B cell (primary cell): ENCODE results near the gene DNAJC16. TPM values are rescaled to one million over a fixed set of nuclear protein-coding genes. Genes with fewer than 3 reads are reported as not detected.

ENCODE experiments used
- ATAC-seq: fragments of 200-7000 bp; cut with Tn5 transposase; one replicate; pipeline ENCODE4 v1.10.0; 2021; ENCODE audit warnings: low read depth, mild to moderate bottlenecking, moderate number of reproducible peaks, moderate library complexity
- CTCF ChIA-PET: fragments of 350-600 bp; sonication (Branson Sonifier 250); formaldehyde crosslinking; loops from one replicate; lab custom pipeline; 2021; ENCODE audit warnings: antibody characterized with exemption, inconsistent platforms; lab: Charles Lee
- POLR2A ChIA-PET: fragments of 350-600 bp; sonication (Branson Sonifier 250); formaldehyde crosslinking; loops from one replicate; lab custom pipeline; 2021; ENCODE audit warnings: antibody characterized with exemption; lab: Charles Lee
- DNase-seq: peaks from one replicate; pipeline ENCODE4 v3.0.0; 2013
- H2AFZ ChIP-seq: 2 replicates; pipeline ENCODE4 v1.6.1; 2012; ENCODE audit warnings: mild to moderate bottlenecking, low read depth, low read length; ENCODE audit not compliant: insufficient read depth, poor library complexity, severe bottlenecking
- H3K27ac ChIP-seq, 2 donors: 1 replicate in 1 of 2; 2 replicates in 1 of 2; pipeline ENCODE4 v1.5.1; 2012 to 2013; ENCODE audit warnings: low read length in 2 of 2, mild to moderate bottlenecking in 2 of 2, moderate library complexity in 1 of 2
- H3K27me3 ChIP-seq, 4 experiments: fragments of 200-600 bp in 1 of 4; sonication (generic) in 1 of 4; replicated peaks in 1 of 4; 1 replicate in 2 of 4; 2 replicates in 2 of 4; pipeline versions ENCODE4 v1.6.1 to v1.7.0; 2013 to 2016; ENCODE audit warnings: low read length in 3 of 4, mild to moderate bottlenecking in 2 of 4, mixed read lengths in 1 of 4, moderate library complexity in 1 of 4; ENCODE audit not compliant: insufficient read depth in 4 of 4, control insufficient read depth in 3 of 4; ENCODE audit errors: control extremely low read depth in 1 of 4
- H3K36me3 ChIP-seq, 2 experiments: replicated peaks in 1 of 2; 1 replicate in 1 of 2; 2 replicates in 1 of 2; pipeline versions ENCODE4 v1.6.1 to v1.7.1; 2013; ENCODE audit warnings: low read length in 1 of 2; ENCODE audit not compliant: insufficient read depth in 2 of 2, control insufficient read depth in 1 of 2; ENCODE audit errors: control extremely low read depth in 1 of 2, extremely low read depth in 1 of 2
- H3K4me1 ChIP-seq, 2 donors: fragments of 200-600 bp in 1 of 2; sonication (generic) in 1 of 2; 1 replicate in 1 of 2; 2 replicates in 1 of 2; pipeline versions ENCODE4 v1.5.1 to v1.6.1; 2013 to 2017; ENCODE audit warnings: low read length in 2 of 2; ENCODE audit not compliant: control insufficient read depth in 2 of 2, insufficient read depth in 2 of 2
- H3K4me2 ChIP-seq: replicated peaks from 2 replicates; pipeline ENCODE3; 2012; ENCODE audit warnings: mild to moderate bottlenecking, low read depth, low read length; ENCODE audit not compliant: poor library complexity, severe bottlenecking
- H3K4me3 ChIP-seq, 5 experiments: fragments of 200-600 bp in 1 of 5; sonication (generic) in 1 of 5; 1 replicate in 3 of 5; 2 replicates in 2 of 5; pipeline versions ENCODE4 v1.5.1 to v1.7.0; 2011 to 2016; ENCODE audit warnings: low read length in 4 of 5, mild to moderate bottlenecking in 4 of 5, low read depth in 2 of 5, control low read depth in 1 of 5, moderate library complexity in 1 of 5; ENCODE audit not compliant: insufficient read depth in 1 of 5; ENCODE audit errors: control extremely low read depth in 1 of 5, extremely low read depth in 1 of 5
- H3K79me2 ChIP-seq: fragments of 200-600 bp; sonication (generic); one replicate; pipeline ENCODE4 v1.6.0; 2016; ENCODE audit warnings: low read length; ENCODE audit not compliant: control insufficient read depth, insufficient read depth
- H3K9ac ChIP-seq: fragments of 200-600 bp; sonication (generic); 2 replicates; pipeline ENCODE4 v1.6.1; 2017; ENCODE audit warnings: mild to moderate bottlenecking, low read length, moderate library complexity
- H3K9me3 ChIP-seq, 3 donors: one replicate each; pipeline versions ENCODE4 v1.6.1 to v1.7.1; 2013; ENCODE audit warnings: low read length in 2 of 3; ENCODE audit not compliant: control insufficient read depth in 2 of 3, insufficient read depth in 1 of 3; ENCODE audit errors: control extremely low read depth in 1 of 3
- H4K20me1 ChIP-seq: 2 replicates; pipeline ENCODE4 v1.6.0; 2012; ENCODE audit warnings: mild to moderate bottlenecking, low read length; ENCODE audit not compliant: insufficient read depth, control insufficient read depth, poor library complexity, severe bottlenecking
- H3K27ac Mint-ChIP-seq: one replicate; pipeline ENCODE4 v1.8.0; 2021; ENCODE audit warnings: mixed read lengths
- H3K27me3 Mint-ChIP-seq: one replicate; pipeline ENCODE4 v1.8.0; 2021; ENCODE audit warnings: mixed read lengths
- H3K4me1 Mint-ChIP-seq: one replicate; pipeline ENCODE4 v1.8.0; 2021; ENCODE audit warnings: mixed read lengths
- H3K4me3 Mint-ChIP-seq: one replicate; pipeline ENCODE4 v1.8.0; 2021; ENCODE audit warnings: mixed read lengths
- H3K9me3 Mint-ChIP-seq: one replicate; pipeline ENCODE4 v1.8.0; 2022; ENCODE audit warnings: mixed read lengths; ENCODE audit not compliant: insufficient read depth
- CTCF ChIP-seq: fragments of 200-600 bp; IDR thresholded peaks from one replicate; pipeline ENCODE4 v1.8.0; 2022; ENCODE audit warnings: antibody characterized with exemption, mild to moderate bottlenecking
- EZH2 ChIP-seq: IDR thresholded peaks from 2 replicates; pipeline ENCODE4 v1.6.1; 2012; ENCODE audit warnings: borderline replicate concordance, low read depth, mild to moderate bottlenecking, moderate library complexity, low read length; ENCODE audit not compliant: insufficient read depth, poor library complexity, severe bottlenecking
- intact Hi-C: fragments of 100-400 bp; cut with micrococcal nuclease; formaldehyde crosslinking; loops from one replicate; pipeline ENCODE4 v1.10.0; 2022
- polyA plus RNA-seq: library from polyadenylated mRNA; depleted of rRNA; stranded (reverse); fragments of >200 nt; gene quantifications from 2 replicates; pipeline ENCODE4 v1.2.3, GENCODE V29; 2012
- total RNA-seq, 2 donors: library from RNA; stranded (reverse); fragments of 120-200 nt in 1 of 2; gene quantifications; 1 replicate in 1 of 2; 2 replicates in 1 of 2; pipeline versions ENCODE4 v1.2.3 to v1.2.4, GENCODE V29; 2013 to 2022

DNAJC16 gene
- total and polyA plus RNA-seq, 2 donors (not counting 1 experiment from before 2014, with no cell fraction given), result 16.9 to 47.1 TPM

DNA sequence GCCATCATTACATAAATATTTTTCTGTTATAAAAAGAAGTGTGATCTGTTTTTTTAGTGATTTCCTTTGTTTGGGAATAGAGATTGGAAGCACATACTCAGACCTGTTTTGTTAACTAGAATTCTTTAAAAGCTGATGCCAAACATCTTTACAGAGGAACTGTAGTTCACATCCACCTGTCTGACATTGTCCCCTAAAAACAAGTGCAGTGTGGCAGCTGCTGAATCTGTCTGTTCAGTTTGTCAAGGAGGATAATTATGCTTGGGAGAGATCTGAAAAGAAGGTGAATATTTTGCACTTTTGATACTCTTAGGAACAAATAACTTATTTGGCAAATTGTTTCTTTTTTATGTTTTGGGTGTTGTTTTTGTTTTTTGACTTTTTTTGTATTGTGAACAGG is 44.6 kb downstream of the DNAJC16 start:
- CTCF ChIA-PET, result interaction anchor here (0.9 to 1.0 kb wide), 2 partner anchors 13 to 168 kb away, joined by 3 to 6 read pairs; no protein-coding TSS in a partner anchor

More for the DNA sequence above, 44.6 kb downstream of the DNAJC16 start:
- H3K9me3 ChIP-seq, result no peaks in the 10 kb centered on the region
- intact Hi-C loops, result loop anchor here (2.0 kb wide), 3 partner anchors 44 to 126 kb away; partner anchors contain the start of genes DDI2 and DNAJC16
- Mint-ChIP-seq H3K27ac (peak overlapping the region; percentile 95), H3K27me3 (no peaks in the 10 kb centered on the region), H3K4me1 (peaks cover 26% of the 10 kb centered on the region), H3K4me3 (peak overlapping the region; percentile 83), H3K9me3 (no peaks in the 10 kb centered on the region)
- peaks cover 22 to 27% of the 10 kb centered on the region in 2 donors for H3K4me1 ChIP-seq
- no peaks in the 10 kb centered on the region for H3K27me3 ChIP-seq
- H3K4me2 ChIP-seq, result peak overlapping the region; percentile 67
- H3K79me2 ChIP-seq, result no peaks in the 10 kb centered on the region
- H3K36me3 ChIP-seq, result peaks cover 7 to 35% of the 10 kb centered on the region in 2 experiments
- TF ChIP-seq EZH2 (no peak), CTCF (no peak)
- POLR2A ChIA-PET, result interaction anchor here (0.7 to 1.2 kb wide), 6 partner anchors 10 to 125 kb away, joined by 3 to 11 read pairs (median 4); partner anchors contain the start of genes AGMAT and DNAJC16
- H2AFZ ChIP-seq, result no peak overlapping the region
- H3K27ac ChIP-seq, result peak overlapping the region; percentile 58 to 66
- ATAC-seq, result no peak
- H4K20me1 ChIP-seq, result no peaks in the 10 kb centered on the region
- H3K4me3 ChIP-seq, result peak overlapping the region in 2 of 5 experiments; percentile 15 to 16
- peak overlapping the region; percentile 37 for H3K9ac ChIP-seq
- DNase-seq, result no peak
